ENCODE data around the gene WNK1.

Gene WNK1

DNA sequence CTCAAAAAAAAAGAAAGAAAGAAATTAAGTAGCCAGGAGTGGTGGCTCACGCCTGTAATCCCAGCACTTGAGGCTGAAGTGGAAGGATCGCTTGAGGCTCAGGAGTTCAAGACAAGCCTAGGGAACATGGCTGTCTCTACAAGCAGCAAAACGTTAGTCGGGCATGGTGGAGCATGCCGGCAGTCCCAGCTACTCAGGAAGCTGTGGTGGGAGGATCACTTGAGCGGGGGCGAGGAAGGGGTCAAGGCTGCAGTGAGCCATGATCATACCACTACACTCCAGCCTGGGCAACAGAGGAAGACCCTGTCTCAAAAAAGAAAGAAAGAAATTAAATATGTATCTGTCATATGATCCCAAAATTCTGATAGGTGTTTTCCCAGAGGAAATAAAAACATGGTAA lies 191.8 kb downstream of the WNK1 start:
- H3K4me3 ChIP-seq (ENCODE audit: low read depth, low read length): no peak overlapping the region

DNA sequence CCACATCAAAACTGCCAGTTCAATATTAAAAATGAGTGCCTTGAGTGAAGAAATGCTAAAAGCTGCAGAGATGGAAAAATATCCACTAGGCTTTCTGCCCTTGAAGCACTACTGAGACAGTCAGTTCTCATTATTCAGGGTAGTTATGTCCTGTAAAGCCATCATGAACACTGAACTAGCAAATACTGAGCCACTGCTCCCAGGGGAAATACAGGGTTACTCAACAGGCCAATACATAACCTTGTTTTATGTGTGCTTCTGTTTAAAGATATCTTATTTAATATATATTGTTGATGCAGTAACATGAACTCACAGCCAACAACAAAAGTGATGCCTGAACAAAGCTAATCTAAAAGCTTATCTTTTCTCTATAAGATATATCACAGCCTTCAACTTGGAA lies 193.8 kb downstream of the WNK1 start:
- no peak overlapping the region for H3K4me3 ChIP-seq (ENCODE audit: low read depth, low read length)

DNA sequence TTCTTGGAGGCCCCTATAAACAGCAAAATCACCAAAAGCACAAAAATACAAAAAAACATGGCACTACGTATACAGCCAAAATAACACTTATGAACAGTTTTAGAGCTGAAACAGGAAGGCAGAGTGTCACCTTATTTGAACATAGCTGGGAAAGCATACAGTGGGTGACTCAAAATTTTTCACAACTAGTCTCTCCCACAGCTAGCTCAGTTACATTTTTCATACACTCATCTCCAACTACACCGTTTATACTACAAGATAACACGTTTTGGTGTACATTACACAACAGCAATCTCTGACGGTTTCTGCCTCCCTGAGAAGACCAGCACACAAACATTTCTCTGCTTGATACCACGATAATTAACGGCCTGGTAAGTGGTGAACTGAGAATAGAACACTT lies 194.3 kb downstream of the WNK1 start:
- no peak overlapping the region for H3K4me3 ChIP-seq (ENCODE audit: low read depth, low read length)

DNA sequence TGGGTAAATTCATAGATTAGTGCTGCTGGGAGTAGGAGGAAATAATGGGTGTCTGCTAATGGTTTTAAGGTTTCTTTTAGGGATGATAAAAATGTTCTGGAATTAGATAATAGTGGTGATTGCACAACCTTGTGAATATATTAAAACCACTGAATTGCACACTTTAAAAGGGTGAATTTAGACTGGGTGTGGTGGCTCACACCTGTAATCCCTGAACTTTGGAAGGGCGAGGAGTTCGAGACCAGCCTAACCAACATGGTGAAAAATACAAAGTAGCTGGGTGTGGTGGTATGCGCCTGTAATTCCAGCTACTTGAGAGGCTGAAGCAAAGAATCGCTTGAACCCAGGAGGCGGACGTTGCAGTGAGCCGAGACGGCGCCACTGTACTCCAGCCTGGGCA lies 195.9 kb downstream of the WNK1 start:
- H3K4me3 ChIP-seq (ENCODE audit: low read depth, low read length): peak overlapping the region; percentile 95

DNA sequence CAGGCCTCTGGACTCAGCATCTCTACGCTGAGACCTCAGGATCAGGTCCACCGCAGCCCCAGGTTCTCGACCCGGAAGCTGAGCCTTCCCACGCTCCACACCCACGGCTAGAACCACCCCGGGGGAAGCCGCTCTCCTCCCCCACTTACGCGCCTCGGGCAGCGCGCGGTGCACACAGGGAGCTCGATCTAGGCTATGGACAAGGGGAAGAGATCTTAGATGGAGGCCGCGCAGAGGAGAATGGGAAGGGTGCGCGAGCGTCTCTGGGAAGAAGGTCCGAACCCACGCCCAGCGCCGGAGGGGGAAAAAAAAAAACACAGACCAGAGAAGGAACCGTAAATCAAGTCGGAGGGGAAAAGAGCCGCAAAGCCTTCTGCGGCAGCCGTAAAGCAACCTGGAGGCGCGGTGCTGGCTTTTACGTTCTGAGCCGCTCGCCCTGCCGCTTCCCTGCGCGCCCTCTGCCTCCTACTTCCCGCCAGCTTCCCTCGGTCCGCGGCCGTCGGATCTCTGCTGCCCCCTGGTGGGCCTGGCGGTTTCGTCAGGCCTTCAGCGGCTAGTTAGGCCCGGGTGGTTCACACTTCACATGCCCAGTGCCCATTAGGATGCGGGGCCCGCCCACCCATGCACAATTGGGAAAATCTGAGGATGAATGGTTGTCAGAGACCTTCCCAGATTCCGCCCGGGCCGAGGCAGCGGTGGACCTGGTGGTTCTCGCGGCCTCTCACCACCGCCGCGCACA lies 197.2 kb downstream of the WNK1 start, which contains the start of gene RAD52:
TSS of gene RAD52 (minus strand) at position 242 of the 739 bp plus-strand sequence. CDS start 16,636 bp downstream, outside the sequence.
- H3K4me3 ChIP-seq (ENCODE audit: low read depth, low read length): peak within 1 kb of the TSS; percentile 95

DNA sequence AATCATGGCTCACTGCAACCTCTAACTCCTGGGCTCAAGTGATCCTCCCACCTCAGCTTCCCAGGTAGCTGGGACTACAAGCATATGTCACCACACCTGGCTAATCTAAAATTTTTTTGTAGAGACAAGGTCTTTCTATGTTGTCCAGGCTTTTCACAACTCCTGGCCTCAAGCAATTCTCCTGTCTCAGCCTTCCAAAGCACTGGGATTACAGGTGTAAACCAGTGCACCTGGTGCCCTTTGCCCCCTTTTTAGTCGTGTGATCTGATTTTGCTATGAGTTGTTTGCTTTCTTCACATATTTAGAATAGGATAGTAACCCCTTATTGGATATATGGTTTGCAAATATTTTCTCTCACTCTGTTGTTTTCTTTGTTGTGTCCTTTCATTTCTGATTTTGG lies 198.8 kb downstream of the WNK1 start:
- H3K4me3 ChIP-seq (ENCODE audit: low read depth, low read length): no peak overlapping the region

DNA sequence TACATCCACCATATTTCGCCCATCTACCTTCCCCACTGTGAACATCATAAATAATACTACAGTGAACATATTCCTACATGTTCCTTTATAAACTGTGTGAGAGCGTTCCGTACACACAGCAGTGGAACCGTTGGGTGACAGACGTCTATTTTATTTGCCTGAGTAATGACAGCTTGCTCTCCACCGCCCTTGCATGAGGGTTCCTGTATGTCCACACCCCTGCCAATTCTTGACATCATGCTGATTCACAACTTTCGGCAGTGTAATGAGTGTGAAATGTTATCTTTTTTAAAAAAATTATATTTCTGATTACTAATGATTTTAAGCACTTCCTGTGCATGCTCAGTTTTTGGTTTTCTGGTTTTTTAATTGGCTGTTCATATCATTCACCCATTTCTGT lies 201.4 kb downstream of the WNK1 start:
- no peak overlapping the region for H3K4me3 ChIP-seq (ENCODE audit: low read depth, low read length)

DNA sequence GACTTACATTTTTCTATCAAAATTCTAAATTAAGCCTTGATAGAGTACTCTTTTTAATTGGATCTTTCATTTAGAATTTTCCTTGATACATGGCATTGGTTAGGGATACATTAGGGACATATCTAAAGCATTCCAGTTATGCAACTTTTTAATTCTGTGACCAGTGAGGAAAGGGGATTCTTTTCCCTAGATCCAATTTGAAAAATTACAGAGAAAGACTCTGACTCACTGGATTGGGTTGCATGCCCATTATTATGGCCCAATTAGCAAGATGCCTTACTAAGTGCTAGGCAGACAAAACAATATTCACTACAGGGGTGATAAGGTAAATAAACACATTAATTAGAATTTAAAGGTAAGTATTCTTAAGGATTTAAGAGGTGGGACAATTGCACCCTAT lies 202.4 kb downstream of the WNK1 start:
- no peak overlapping the region for H3K4me3 ChIP-seq (ENCODE audit: low read depth, low read length)

DNA sequence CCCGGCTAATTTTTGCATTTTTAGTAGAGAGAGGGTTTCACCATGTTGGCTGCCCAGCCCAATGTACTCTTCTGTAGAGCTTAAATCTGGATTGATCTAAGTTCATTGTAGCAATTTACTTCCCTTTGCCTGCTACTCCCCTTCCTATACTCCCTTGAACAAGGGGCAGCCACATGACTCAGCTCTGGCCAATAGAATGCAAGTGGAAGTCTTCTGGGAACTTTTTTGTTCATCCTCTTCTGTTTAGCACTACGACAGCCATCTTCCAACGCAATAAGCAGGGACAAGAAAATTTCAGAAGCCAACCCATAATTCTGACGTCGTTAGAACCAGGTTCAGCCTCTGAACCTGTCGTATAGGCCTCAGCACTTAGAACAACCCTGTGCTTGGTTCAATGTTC lies 203.6 kb downstream of the WNK1 start:
- no peak overlapping the region for H3K4me3 ChIP-seq (ENCODE audit: low read depth, low read length)

DNA sequence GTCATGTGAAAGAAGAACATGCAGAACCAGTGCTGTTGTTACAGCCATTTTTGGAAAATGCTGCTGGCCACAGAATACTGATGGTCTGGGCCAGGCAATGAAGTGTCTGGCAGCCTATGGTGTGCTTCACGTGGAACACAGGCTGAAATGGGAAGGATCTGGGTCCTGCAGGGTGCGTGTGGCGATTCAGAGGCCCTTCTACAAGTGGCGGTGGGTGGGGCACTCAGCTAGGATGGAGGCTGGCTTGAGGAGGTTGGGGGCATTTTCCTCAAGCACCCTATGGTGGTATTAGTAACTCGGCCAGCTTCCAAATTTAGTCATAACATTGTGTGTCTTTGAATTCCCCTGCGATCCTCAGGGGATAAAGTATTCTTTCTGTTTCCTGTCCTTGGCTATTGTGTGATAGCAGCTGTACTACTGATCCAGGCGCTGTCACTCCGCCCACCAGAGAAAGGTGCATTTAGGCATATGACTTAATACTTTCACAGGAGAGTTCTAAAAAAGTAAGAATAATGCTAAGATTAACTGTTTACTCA lies 206.3 kb downstream of the WNK1 start:
- no peak overlapping the region for H3K4me3 ChIP-seq (ENCODE audit: low read depth, low read length)
